GF-D8 (cell line): Measurements from ENCODE around the gene MYPN.
A peak's percentile ranks its signal among the peaks of the same experiment; 100 is the strongest.
"Not testable (repeated sequence)": the region's sequence is repeated elsewhere in the genome, so short reads cannot be mapped to it uniquely, and the experiment has no call there.

Experiments used
- DNase-seq: peaks from one replicate; lab custom pipeline; 2025; lab: John Stamatoyannopoulos, UW

Gene MYPN

DNA sequence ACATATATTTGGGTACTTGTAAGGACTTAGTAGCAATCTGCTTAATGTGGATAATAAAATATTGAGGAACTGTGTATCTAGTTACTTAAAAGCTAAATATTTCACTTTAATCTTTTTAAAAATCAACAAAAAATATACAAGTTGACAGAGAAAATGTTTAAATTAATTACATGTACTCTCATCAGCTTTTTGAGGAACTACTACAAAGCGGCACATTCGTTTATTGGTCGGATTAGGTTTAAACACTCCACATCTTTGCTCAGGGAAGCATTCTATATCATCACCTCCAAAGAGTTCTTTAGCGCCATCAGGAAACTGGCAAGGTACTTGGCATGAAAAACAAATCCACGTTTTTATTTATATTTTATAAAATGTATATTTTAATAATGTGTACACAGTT is 121.0 kb downstream of the MYPN start:
- no peak for DNase-seq

- DNase-seq = peak; percentile 22
Measured at GRCh38 chr10:68231106-68231816, 122.0 kb downstream of the MYPN start.

DNA sequence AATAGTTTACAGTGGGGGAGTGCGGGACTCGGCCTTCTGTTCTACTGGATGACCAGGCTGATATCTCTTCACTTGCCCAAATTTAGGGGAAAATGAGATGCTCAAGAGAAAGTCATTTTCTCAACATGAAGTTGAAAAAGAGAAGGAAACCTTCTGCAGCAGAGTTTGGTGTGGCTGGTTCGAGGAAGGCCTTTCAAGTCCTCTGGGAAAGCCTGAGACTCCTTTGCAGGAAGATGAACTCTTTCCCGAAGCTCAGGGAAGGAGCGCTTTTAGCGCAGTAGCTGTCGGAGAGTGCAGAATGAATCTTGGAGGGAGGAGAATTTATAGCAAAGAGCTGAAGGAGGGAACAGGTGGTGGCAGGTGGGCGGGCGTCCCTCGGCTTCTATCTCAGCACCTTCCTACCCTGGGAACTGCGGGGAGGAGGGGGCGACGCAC is 122.5 kb downstream of the MYPN start, which contains the start of gene ATOH7:
ATOH7 (minus strand) TSS at position 297 of the 435 bp plus-strand sequence. CDS start 436 bp downstream, outside the sequence.
- no peak for DNase-seq

DNA sequence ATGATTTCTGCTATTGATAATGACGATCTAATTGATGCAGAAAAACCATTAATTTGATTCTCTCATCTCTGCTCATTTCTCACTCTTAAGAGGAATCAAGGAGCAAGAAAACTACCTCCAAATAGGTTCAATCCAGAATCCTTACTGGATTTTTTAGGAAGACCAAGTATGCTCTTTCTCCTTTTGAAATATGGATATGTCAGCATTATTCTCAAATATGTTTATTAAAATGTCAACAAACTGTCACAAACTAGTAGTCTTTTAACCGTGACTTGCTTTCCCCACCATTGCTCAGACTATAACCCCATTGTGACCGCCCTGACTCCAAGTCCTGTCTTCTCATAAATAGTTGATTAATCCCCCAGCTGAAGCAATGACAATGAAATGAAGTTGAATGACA is 123.8 kb downstream of the MYPN start:
- DNase-seq = no peak

DNA sequence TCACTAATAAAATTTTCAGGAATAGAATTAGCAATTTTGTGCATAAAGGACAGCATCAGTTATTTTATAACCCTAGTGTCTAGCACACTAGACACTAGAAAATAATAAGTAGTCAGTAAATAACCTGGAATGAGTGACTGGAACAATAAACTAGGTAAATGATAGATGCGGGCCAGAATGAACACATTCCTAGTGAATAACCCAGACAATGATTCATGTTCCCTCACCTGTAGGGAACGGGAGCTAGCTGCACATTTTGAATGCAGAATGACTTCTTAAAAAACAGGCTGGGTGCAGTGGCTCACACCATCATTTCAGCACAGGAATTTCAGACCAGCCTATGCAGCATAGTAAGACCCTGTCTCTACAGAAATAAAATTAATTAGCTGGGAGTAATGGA is 125.8 kb downstream of the MYPN start:
- no peak for DNase-seq

GRCh38 chr10:68235581-68235980 is 126.3 kb downstream of the MYPN start:
- DNase-seq = no peak

DNA sequence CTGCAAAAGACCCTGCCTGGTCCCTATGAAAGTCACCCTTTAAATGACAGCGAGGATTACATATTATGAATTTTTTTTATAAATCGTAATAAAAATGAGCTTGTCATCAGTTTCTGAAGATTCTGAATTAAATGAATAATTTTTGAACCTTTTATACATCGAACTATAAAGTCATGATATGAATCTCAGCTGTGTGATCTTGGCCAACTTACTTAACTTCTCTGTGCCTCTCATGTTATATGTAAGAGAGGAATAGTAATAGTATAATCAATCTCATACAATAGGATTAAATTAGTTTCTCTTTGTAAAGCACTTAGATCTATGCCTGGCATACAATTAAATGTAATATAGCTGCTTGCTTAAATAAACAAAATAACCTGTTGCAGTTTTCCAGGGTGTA is 127.9 kb downstream of the MYPN start:
- no peak for DNase-seq

GRCh38 chr10:68238371-68238770 is 129.1 kb downstream of the MYPN start:
- no peak for DNase-seq

DNA sequence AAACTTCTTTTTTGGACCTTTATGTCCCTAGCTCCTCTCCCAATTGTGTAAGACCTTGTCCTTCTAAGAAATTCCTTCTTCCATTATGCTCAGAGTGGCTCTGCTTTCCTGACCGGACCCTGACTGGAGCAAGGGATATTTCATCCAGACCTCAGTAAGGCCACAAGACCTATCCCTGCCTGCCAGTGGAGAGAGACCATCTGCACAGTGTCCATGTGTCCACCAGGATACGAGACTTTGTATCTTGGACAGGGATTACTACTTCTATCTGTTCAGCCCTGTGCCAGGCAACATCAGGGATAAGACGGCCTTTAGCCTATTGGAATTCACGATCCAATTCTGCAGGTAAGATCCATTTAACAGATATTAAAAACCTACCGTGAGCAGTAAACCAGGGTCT is 129.8 kb downstream of the MYPN start:
- DNase-seq = no peak

GRCh38 chr10:68239596-68240150 is 130.4 kb downstream of the MYPN start:
- no peak for DNase-seq

GRCh38 chr10:68242051-68242450 is 132.8 kb downstream of the MYPN start:
- DNase-seq = no peak

DNA sequence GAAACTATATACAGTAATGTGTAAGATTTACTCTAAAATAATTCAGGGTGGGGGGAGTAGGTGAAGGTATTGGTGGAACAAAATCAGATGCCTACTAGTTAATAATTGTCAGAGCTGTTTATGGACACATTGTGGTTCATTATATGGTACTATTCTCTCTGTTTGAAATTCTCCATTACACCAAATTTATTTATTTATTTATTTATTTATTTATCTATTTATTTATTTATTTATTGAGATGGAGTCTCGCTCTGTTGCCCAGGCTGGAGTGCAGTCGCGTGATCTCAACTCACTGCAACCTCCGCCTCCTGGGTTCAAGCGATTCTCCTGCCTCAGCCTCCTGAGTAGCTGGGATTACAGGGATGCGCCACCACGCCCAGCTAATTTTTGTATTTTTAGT is 137.1 kb downstream of the MYPN start:
- not testable (repeated sequence) for DNase-seq

GRCh38 chr10:68247931-68248330 is 138.6 kb downstream of the MYPN start:
- no peak for DNase-seq

- no peak for DNase-seq
Measured at GRCh38 chr10:68249297-68249696, 140.0 kb downstream of the MYPN start.

DNA sequence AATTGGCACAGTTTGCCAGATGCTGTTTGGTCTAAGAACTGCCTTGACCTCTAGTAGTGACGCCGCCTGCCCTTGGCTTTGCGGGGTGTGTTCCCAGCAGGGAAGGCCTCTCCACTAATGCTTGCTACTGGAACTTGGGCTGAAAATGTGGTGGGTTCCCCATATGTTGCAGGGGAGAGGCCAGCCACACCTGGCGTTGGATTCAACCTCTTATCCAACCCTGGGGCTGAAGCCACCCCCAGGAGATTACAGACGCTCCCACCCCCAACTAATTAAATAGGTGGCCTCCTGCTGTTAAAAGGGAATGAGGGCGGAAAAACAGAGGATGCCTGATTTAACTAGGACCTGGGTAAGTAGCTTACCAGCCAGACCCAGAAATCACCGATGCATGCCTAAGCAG is 141.9 kb downstream of the MYPN start:
- DNase-seq = no peak

DNA sequence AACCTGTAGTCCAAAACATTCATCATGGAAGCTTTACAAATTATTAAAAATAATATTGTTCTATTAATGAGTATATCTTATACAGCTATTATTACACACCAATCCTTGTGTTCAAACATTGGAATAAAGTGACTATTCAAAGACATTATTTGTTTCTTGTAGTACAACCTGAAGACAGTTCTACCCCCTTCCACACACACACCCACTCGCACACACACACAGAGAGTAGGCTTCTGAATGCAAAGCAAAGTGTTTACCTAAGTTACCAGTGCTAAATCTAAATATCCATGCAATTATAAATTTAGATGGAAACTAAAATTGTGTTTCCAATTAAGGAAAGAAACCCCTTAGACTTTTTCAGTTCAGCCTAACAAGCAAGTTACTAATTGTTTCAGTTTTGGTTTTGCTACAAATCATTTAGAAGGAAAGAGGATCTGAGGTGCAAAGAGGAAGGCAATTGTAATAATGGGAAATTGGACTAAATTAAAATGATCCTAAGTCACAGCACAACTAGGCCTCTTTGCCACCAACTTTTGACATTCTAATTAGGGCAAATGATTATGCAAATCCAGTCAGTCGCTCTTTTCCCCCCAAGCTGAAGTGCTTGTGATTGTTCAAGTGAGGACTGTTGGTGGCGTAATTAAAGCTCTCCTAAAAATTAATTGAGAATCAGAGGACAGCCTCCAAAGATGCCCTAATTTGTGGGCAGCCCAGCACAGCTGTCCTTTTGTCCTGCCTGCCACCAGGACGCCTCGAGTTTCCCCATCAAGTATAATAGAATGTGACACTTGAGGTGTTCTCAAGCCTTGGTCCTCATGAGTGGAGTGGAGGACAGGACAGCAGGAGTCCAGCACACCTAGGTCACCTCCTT is 142.6 kb downstream of the MYPN start:
- DNase-seq = no peak

GRCh38 chr10:68253346-68253745 is 144.1 kb downstream of the MYPN start:
- DNase-seq = no peak

GRCh38 chr10:68261132-68261856 is 152.0 kb downstream of the MYPN start:
- DNase-seq = no peak
